H1 (cell line): ENCODE measurements around the gene CHRDL2. TPM values are rescaled to one million over a fixed set of nuclear protein-coding genes. Genes with fewer than 3 reads are reported as not detected.

Source experiments
- CTCF ChIA-PET: fragments of 300-600 bp; sonication (Branson Sonifier 250); formaldehyde crosslinking; loops from one replicate; lab custom pipeline; 2021; ENCODE audit not compliant: partially characterized antibody; lab: Charles Lee
- POLR2A ChIA-PET: fragments of 300-600 bp; sonication (Branson Sonifier 250); formaldehyde crosslinking; loops from one replicate; lab custom pipeline; 2021; ENCODE audit warnings: inconsistent platforms; ENCODE audit not compliant: partially characterized antibody; lab: Charles Lee
- DNase-seq, 2 experiments: peaks; one replicate each; pipeline versions ENCODE4 v3.0.0 to v3.0.0-alpha.2; 2010 to 2022; ENCODE audit warnings: low spot score in 2 of 2, low read depth in 1 of 2, mixed read lengths in 1 of 2
- FAIRE-seq: peaks from 2 replicates; lab custom pipeline; 2011; peaks lifted over from hg19 to GRCh38; lab: Jason Lieb, UNC
- H2AFZ ChIP-seq: 2 replicates; pipeline ENCODE4 v1.8.1; 2012; ENCODE audit warnings: low read length, inconsistent platforms
- H2AK5ac ChIP-seq: 2 replicates; pipeline ENCODE4 v1.6.1; 2013; ENCODE audit warnings: low read depth, low read length
- H2BK120ac ChIP-seq: replicated peaks from 2 replicates; pipeline ENCODE3; 2013; ENCODE audit warnings: low read depth, low read length, inconsistent platforms
- H2BK12ac ChIP-seq: 2 replicates; pipeline ENCODE4 v1.6.1; 2013; ENCODE audit warnings: low read depth, low read length
- H2BK15ac ChIP-seq: 2 replicates; pipeline ENCODE4 v1.6.1; 2013; ENCODE audit warnings: low read length
- H2BK20ac ChIP-seq: 2 replicates; pipeline ENCODE4 v1.6.1; 2013; ENCODE audit warnings: low read length
- H2BK5ac ChIP-seq: 2 replicates; pipeline ENCODE4 v1.6.1; 2013; ENCODE audit warnings: low read depth, low read length
- H3K14ac ChIP-seq: 2 replicates; pipeline ENCODE4 v1.6.1; 2013; ENCODE audit warnings: inconsistent platforms; ENCODE audit not compliant: insufficient read length
- H3K18ac ChIP-seq: 2 replicates; pipeline ENCODE4 v1.6.1; 2013; ENCODE audit warnings: low read length; ENCODE audit errors: extremely low read depth
- H3K23ac ChIP-seq: 2 replicates; pipeline ENCODE4 v1.6.1; 2013; ENCODE audit warnings: inconsistent platforms; ENCODE audit not compliant: insufficient read length
- H3K23me2 ChIP-seq: 2 replicates; pipeline ENCODE4 v1.6.1; 2013; ENCODE audit warnings: low read depth, low read length
- H3K27ac ChIP-seq: 2 replicates; pipeline ENCODE4 v1.6.1; 2011; ENCODE audit warnings: low read depth, low read length, inconsistent platforms
- H3K27me3 ChIP-seq, 4 experiments: replicated peaks in 1 of 4; 1 replicate in 1 of 4; 2 replicates in 3 of 4; pipeline versions ENCODE4 v1.6.1 to v1.8.1; 2011 to 2013; ENCODE audit warnings: low read length in 3 of 4, mild to moderate bottlenecking in 3 of 4, inconsistent platforms in 2 of 4, mixed read lengths in 2 of 4, moderate library complexity in 1 of 4; ENCODE audit not compliant: control insufficient read depth in 3 of 4, insufficient read depth in 3 of 4; ENCODE audit errors: extremely low read depth in 1 of 4
- H3K36me3 ChIP-seq, 4 experiments: 2 replicates each; pipeline versions ENCODE4 v1.6.1 to v1.8.1; 2011 to 2013; ENCODE audit warnings: mild to moderate bottlenecking in 4 of 4, low read length in 3 of 4, moderate library complexity in 2 of 4, control low read depth in 1 of 4, inconsistent platforms in 1 of 4; ENCODE audit not compliant: insufficient read depth in 4 of 4, control insufficient read depth in 2 of 4
- H3K4ac ChIP-seq: replicated peaks from 2 replicates; pipeline ENCODE3; 2013; ENCODE audit warnings: low read length, low read depth, mixed read lengths, inconsistent platforms; ENCODE audit not compliant: insufficient read length
- H3K4me1 ChIP-seq, 4 experiments: replicated peaks in 1 of 4; 1 replicate in 1 of 4; 2 replicates in 3 of 4; pipeline versions ENCODE4 v1.6.1 to v1.8.1; 2011 to 2013; ENCODE audit warnings: low read length in 3 of 4, inconsistent platforms in 2 of 4, mixed read lengths in 1 of 4; ENCODE audit not compliant: insufficient read depth in 4 of 4, control insufficient read depth in 3 of 4
- H3K4me2 ChIP-seq, 2 experiments: 2 replicates each; pipeline versions ENCODE4 v1.6.1 to v1.8.1; 2011 to 2013; ENCODE audit warnings: low read depth in 2 of 2, low read length in 2 of 2, control low read depth in 1 of 2, inconsistent platforms in 1 of 2, mild to moderate bottlenecking in 1 of 2; ENCODE audit not compliant: insufficient read depth in 1 of 2
- H3K4me3 ChIP-seq, 4 experiments: fragments of 200-600, 300-600 bp in 1 of 4; sonication (generic), shearing (Covaris generic), sonication (Bioruptor Twin) in 1 of 4; 2 replicates each; pipeline versions ENCODE4 v1.5.1 to v1.8.1; 2011 to 2016; ENCODE audit warnings: low read length in 4 of 4, low read depth in 3 of 4, control low read depth in 2 of 4, inconsistent platforms in 2 of 4, mild to moderate bottlenecking in 2 of 4, mixed read lengths in 1 of 4, moderate library complexity in 1 of 4; ENCODE audit not compliant: insufficient read depth in 2 of 4; ENCODE audit errors: extremely low read depth in 1 of 4
- H3K56ac ChIP-seq: replicated peaks from 2 replicates; pipeline ENCODE3; 2013; ENCODE audit warnings: low read depth, mild to moderate bottlenecking, mixed read lengths, low read length, inconsistent platforms; ENCODE audit not compliant: insufficient read length
- H3K79me1 ChIP-seq: 2 replicates; pipeline ENCODE4 v1.6.1; 2013; ENCODE audit warnings: low read depth, low read length, control low read depth
- H3K79me2 ChIP-seq, 2 experiments: 2 replicates each; pipeline versions ENCODE4 v1.6.1 to v1.8.1; 2012 to 2013; ENCODE audit warnings: low read length in 2 of 2, mild to moderate bottlenecking in 2 of 2, inconsistent platforms in 1 of 2; ENCODE audit not compliant: insufficient read depth in 2 of 2, control insufficient read depth in 1 of 2
- H3K9ac ChIP-seq, 4 experiments: replicated peaks in 1 of 4; 1 replicate in 1 of 4; 2 replicates in 3 of 4; pipeline versions ENCODE4 v1.6.1 to v1.8.1; 2011 to 2013; ENCODE audit warnings: low read depth in 3 of 4, low read length in 3 of 4, control low read depth in 2 of 4, mild to moderate bottlenecking in 2 of 4, moderate library complexity in 2 of 4, inconsistent platforms in 1 of 4; ENCODE audit errors: extremely low read depth in 1 of 4
- H3K9me3 ChIP-seq, 2 experiments: 2 replicates each; pipeline versions ENCODE4 v1.6.1 to v1.8.1; 2012 to 2013; ENCODE audit warnings: mild to moderate bottlenecking in 2 of 2, moderate library complexity in 2 of 2, control low read depth in 1 of 2, inconsistent platforms in 1 of 2, low read depth in 1 of 2, low read length in 1 of 2, mixed read lengths in 1 of 2; ENCODE audit not compliant: insufficient read depth in 2 of 2
- H4K20me1 ChIP-seq, 2 experiments: replicated peaks in 1 of 2; 2 replicates each; pipeline versions ENCODE3 to v1.8.1; 2011 to 2013; ENCODE audit warnings: inconsistent platforms in 2 of 2, low read length in 2 of 2, mild to moderate bottlenecking in 1 of 2; ENCODE audit not compliant: insufficient read depth in 2 of 2, control insufficient read depth in 1 of 2
- H4K5ac ChIP-seq: 2 replicates; pipeline ENCODE4 v1.6.1; 2013; ENCODE audit warnings: low read length, low read depth, mixed read lengths, inconsistent platforms; ENCODE audit not compliant: insufficient read length
- H4K8ac ChIP-seq: 2 replicates; pipeline ENCODE4 v1.8.0; 2013; ENCODE audit warnings: mild to moderate bottlenecking, moderate library complexity, low read length, inconsistent platforms; ENCODE audit not compliant: insufficient read depth; ENCODE audit errors: extremely low read depth
- H4K91ac ChIP-seq: replicated peaks from 2 replicates; pipeline ENCODE3; 2013; ENCODE audit warnings: low read length, mixed read lengths, inconsistent platforms; ENCODE audit not compliant: insufficient read length
- CHD1 ChIP-seq: IDR thresholded peaks from 2 replicates; pipeline ENCODE4 v1.6.1; 2012; ENCODE audit warnings: low read depth, low read length, improper control_type of control experiment
- EP300 ChIP-seq, 2 experiments: IDR thresholded peaks; 1 replicate in 1 of 2; 2 replicates in 1 of 2; pipeline ENCODE4 v1.6.1; 2011 to 2012; ENCODE audit warnings: low read depth in 2 of 2, low read length in 2 of 2, mild to moderate bottlenecking in 2 of 2, borderline replicate concordance in 1 of 2, inconsistent platforms in 1 of 2, moderate library complexity in 1 of 2
- GTF2F1 ChIP-seq: IDR thresholded peaks from 2 replicates; pipeline ENCODE4 v1.6.1; 2012; ENCODE audit warnings: low read depth, low read length, improper control_type of control experiment, borderline replicate concordance
- KDM4A ChIP-seq: IDR thresholded peaks from one replicate; pipeline ENCODE4 v1.7.1; 2012; ENCODE audit warnings: low read depth, mild to moderate bottlenecking, moderate library complexity, low read length, inconsistent platforms; ENCODE audit not compliant: severe bottlenecking
- NANOG ChIP-seq: IDR thresholded peaks from 2 replicates; pipeline ENCODE4 v1.6.1; 2011; ENCODE audit warnings: low read length, low read depth, mild to moderate bottlenecking, inconsistent platforms; ENCODE audit not compliant: insufficient read depth, poor library complexity, severe bottlenecking
- NRF1 ChIP-seq: IDR thresholded peaks from 2 replicates; pipeline ENCODE4 v1.6.1; 2011; ENCODE audit warnings: mild to moderate bottlenecking, low read depth, low read length, improper control_type of control experiment
- PHF8 ChIP-seq: fragments of 200-600 bp; sonication (generic); conservative IDR thresholded peaks from 2 replicates; pipeline ENCODE4 v1.7.1; 2012; ENCODE audit warnings: low read depth, mild to moderate bottlenecking, inconsistent platforms, low read length, moderate library complexity
- POU5F1 ChIP-seq: IDR thresholded peaks from 2 replicates; pipeline ENCODE4 v1.6.1; 2011; ENCODE audit warnings: low read depth, mild to moderate bottlenecking, low read length, moderate library complexity
- WGBS, 2 experiments: shearing (Covaris generic) in 1 of 2; methylation state at CpG; one replicate each; pipeline versions ENCODE4 v1.1.6 to v1.1.7; 2013 to 2015; ENCODE audit warnings: low lambda C conversion rate in 2 of 2, mixed read lengths in 2 of 2, inconsistent platforms in 1 of 2, low coverage in 1 of 2, missing lambda C conversion rate in 1 of 2; ENCODE audit not compliant: insufficient replicate concordance in 2 of 2, insufficient coverage in 1 of 2, insufficient read length in 1 of 2; ENCODE audit errors: extremely low coverage in 1 of 2, missing lambda C conversion rate in 1 of 2; 5-methylcytosine and 5-hydroxymethylcytosine counted together
- polyA plus RNA-seq, 7 experiments: library from polyadenylated mRNA; depleted of rRNA in 3 of 7; stranded (reverse) in 5 of 7; unstranded in 2 of 7; fragments of >200 nt in 5 of 7; fragments of 200-250 nt in 2 of 7; gene quantifications; 1 replicate in 5 of 7; 2 replicates in 1 of 7; 4 replicates in 1 of 7; pipeline versions ENCODE4 v1.2.1 to v1.2.3, GENCODE V29; 2011 to 2013; ENCODE audit warnings: missing spikeins in 2 of 7, mixed read lengths in 2 of 7
- total RNA-seq: library from RNA; stranded (reverse); fragmentation: NEBNext Ultra II Directional; extraction: Animal tissue kit (Norgen Biotek cat#: 25700); gene quantifications from 2 replicates; pipeline ENCODE4 v1.2.1, GENCODE V29; 2021

The CHRDL2 gene
- total and polyA plus RNA-seq, 2 of the 8 experiments (the other 6 are each of a cell fraction or from before 2014, with no cell fraction given): 0.26 to 0.48 TPM

DNA sequence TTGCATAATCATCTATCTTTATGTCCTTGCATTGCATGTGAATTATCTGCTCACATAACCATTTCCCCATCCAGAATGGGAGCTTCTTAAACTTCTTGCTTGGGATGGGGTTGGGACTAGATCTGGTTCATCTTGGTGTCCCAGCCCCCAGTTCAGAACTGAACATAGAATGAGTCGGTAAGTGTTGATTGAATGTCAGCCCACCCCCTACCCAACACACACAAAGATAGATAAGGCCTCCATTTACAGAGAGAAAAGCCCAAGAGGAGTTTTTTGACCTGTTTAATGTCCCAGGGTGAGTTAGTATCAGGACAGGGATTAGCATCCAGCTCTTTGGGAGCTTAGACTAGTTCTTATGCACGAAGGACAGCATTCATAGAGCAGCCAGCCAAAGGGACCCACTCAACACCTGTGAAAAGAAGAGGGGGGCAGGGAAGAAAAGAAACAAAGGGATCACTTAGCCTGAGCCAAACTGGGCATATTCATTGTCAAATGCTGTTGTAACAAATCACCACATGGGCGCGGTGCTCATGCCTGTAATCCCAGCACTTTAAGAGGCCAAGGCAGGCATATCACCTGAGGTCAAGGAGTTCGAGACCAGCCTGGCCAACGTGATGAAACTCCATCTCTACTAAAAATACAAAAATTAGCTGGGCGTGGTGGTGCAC, 57.4 kb downstream of the CHRDL2 start:
- Histone ChIP-seq H3K4me3 (no peak overlapping the region), H3K9ac (no peak overlapping the region)
- TF ChIP-seq POU5F1: no peak
- TF ChIP-seq EP300 (IDR thresholded peaks at IDR 0.05; ENCODE audit: borderline replicate concordance in 1 of 2, low read depth in 2 of 2, low read length in 2 of 2): no peak
- TF ChIP-seq CHD1: no peak
- no peak for TF ChIP-seq PHF8
- TF ChIP-seq NANOG: no peak
- no peak for TF ChIP-seq NRF1
- TF ChIP-seq GTF2F1: no peak
- TF ChIP-seq KDM4A: no peak

More for the DNA sequence above, 57.4 kb downstream of the CHRDL2 start:
- H3K79me1 ChIP-seq: no peaks in the 10 kb centered on the region
- H3K36me3 ChIP-seq: no peaks in the 10 kb centered on the region
- H4K91ac ChIP-seq: no peak overlapping the region
- no peaks in the 10 kb centered on the region for H4K20me1 ChIP-seq
- no peak overlapping the region for H2BK20ac ChIP-seq
- FAIRE-seq (no peak), DNase-seq (no peak)
- H3K23me2 ChIP-seq: no peaks in the 10 kb centered on the region
- no peak overlapping the region for H3K14ac ChIP-seq
- H4K8ac ChIP-seq: no peak overlapping the region
- H3K27me3 ChIP-seq: no peaks in the 10 kb centered on the region
- 91% methylated on average over 7 of the region's 7 CpGs; no CpG with 5 or more reads in 1 of the 2 experiments for WGBS, 2 experiments
- no peaks in the 10 kb centered on the region for H3K79me2 ChIP-seq
- H2BK15ac ChIP-seq: no peak overlapping the region
- no peak overlapping the region for H3K56ac ChIP-seq
- no peak overlapping the region for H2BK120ac ChIP-seq
- ChIA-PET CTCF (interaction anchor here (0.7 to 1.7 kb wide), 6 partner anchors 8 to 27 kb away, joined by 3 to 4 read pairs (median 4); no protein-coding TSS in a partner anchor), POLR2A (no interaction called here)
- H2AFZ ChIP-seq: no peak overlapping the region
- H3K23ac ChIP-seq: no peak overlapping the region
- 0 out of 4 replicates have a peak, but pooled peaks cover 0 to 2% of the 10 kb centered on the region in 2 experiments for H3K9me3 ChIP-seq
- H3K27ac ChIP-seq: no peak overlapping the region
- H3K18ac ChIP-seq: no peak overlapping the region
- H2BK12ac ChIP-seq: no peak overlapping the region
- no peak overlapping the region for H2BK5ac ChIP-seq
- H3K4me2 ChIP-seq: no peak overlapping the region
- H3K4ac ChIP-seq: no peak overlapping the region
- H2AK5ac ChIP-seq: no peak overlapping the region
- no peaks in the 10 kb centered on the region for H3K4me1 ChIP-seq
- H4K5ac ChIP-seq: no peak overlapping the region
